Activated CD4-positive, alpha-beta T cell treated with anti-CD3 and anti-CD28 coated beads, Interleukin-2, Interleukin-4, amounts not matched to agents 100 ng/mL and 50 ng/mL, durations not matched to agents 16 hours and 8 hours (primary cell): Measurements from ENCODE around the gene TMSB4X.
"Not testable (repeated sequence)": the region's sequence is repeated elsewhere in the genome, so short reads cannot be mapped to it uniquely, and the experiment has no call there.

Source experiments
- DNase-seq: peaks from one replicate; pipeline ENCODE4 v3.0.0-alpha.2; 2020; ENCODE audit warnings: low spot score

TMSB4X gene

GRCh38 chrX:12955882-12956703 is 18.8 kb upstream of the TMSB4X start:
- peak; percentile 84 for DNase-seq

- peak; percentile 90 for DNase-seq
Observed at GRCh38 chrX:12956704-12957534, 18.0 kb upstream of the TMSB4X start.

- peak; percentile 15 for DNase-seq
Observed at GRCh38 chrX:12958059-12958458, 16.9 kb upstream of the TMSB4X start.

- no peak for DNase-seq
Observed at GRCh38 chrX:12958461-12958860, 16.4 kb upstream of the TMSB4X start.

GRCh38 chrX:12961196-12961718 is 13.7 kb upstream of the TMSB4X start:
- no peak for DNase-seq

- no peak for DNase-seq
Observed at GRCh38 chrX:12962041-12962504, 12.8 kb upstream of the TMSB4X start.

GRCh38 chrX:12963210-12963850 is 11.6 kb upstream of the TMSB4X start:
- DNase-seq: not testable (repeated sequence)

- no peak for DNase-seq
Observed at GRCh38 chrX:12965131-12965940, 9.6 kb upstream of the TMSB4X start.

- no peak for DNase-seq
Observed at GRCh38 chrX:12966151-12966550, 8.8 kb upstream of the TMSB4X start.

GRCh38 chrX:12967711-12968465 is 7.0 kb upstream of the TMSB4X start:
- peak; percentile 32 for DNase-seq

GRCh38 chrX:12970691-12971202 is 4.2 kb upstream of the TMSB4X start:
- DNase-seq: peak; percentile 70

- peak; percentile 57 for DNase-seq
Observed at GRCh38 chrX:12971282-12972003, 3.5 kb upstream of the TMSB4X start.

GRCh38 chrX:12972243-12972642 is 2.7 kb upstream of the TMSB4X start:
- DNase-seq: peak; percentile 36

- no peak for DNase-seq
Observed at GRCh38 chrX:12972878-12973560, 1.9 kb upstream of the TMSB4X start.

GRCh38 chrX:12973561-12974304 is 1.2 kb upstream of the TMSB4X start:
- DNase-seq: no peak

GRCh38 chrX:12974305-12974795 is 560 bp upstream of the TMSB4X start:
- no peak for DNase-seq

GRCh38 chrX:12975670-12975965 is 708 bp downstream of the TMSB4X start:
- DNase-seq: no peak

- DNase-seq: no peak
Observed at GRCh38 chrX:12975991-12976558, 1.2 kb downstream of the TMSB4X start.
